Subcutaneous adipose tissue (tissue), 4 donors: ENCODE data around the gene CREB3L1. TPM values are rescaled to one million over a fixed set of nuclear protein-coding genes. Genes with fewer than 3 reads are reported as not detected.

ENCODE experiments used
- total RNA-seq, 4 donors: library from RNA; depleted of rRNA; stranded (reverse); fragments of >200 nt; gene quantifications; one replicate each; pipeline ENCODE4 v1.1.0, GENCODE V29; 2016
- TF ChIP-seq, protein P1 (sequence below): fragments of 450-650 bp; IDR thresholded peaks from one replicate; pipeline ENCODE4 v1.5.1; 2016; ENCODE audit warnings: low read depth, mild to moderate bottlenecking, control low read depth, antibody characterized with exemption, moderate library complexity

The CREB3L1 gene
- total RNA-seq, 4 donors from 2014 or later, result 0.44 to 4.9 (median 2.5) TPM

DNA sequence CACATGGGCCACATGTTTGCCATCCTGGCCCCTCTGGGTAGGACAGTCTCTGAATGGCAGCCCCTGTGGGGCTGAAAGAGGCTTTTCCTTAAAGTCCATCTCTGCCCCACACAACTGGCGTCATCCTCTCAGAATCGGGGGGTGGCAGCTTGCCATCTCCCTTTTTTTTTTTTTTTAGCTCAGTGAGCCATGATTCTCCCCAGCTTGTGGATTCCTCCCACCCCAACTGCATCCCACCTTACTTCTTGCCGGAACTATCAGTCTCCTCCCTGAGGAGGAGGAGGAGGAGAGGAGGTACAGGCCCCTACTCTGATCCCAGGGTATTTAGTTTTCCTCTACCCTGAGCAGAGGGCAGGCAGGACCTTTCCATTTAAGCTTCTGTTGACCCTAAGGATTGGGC is 73.2 kb downstream of the CREB3L1 start:
- TF ChIP-seq, protein P1, sequence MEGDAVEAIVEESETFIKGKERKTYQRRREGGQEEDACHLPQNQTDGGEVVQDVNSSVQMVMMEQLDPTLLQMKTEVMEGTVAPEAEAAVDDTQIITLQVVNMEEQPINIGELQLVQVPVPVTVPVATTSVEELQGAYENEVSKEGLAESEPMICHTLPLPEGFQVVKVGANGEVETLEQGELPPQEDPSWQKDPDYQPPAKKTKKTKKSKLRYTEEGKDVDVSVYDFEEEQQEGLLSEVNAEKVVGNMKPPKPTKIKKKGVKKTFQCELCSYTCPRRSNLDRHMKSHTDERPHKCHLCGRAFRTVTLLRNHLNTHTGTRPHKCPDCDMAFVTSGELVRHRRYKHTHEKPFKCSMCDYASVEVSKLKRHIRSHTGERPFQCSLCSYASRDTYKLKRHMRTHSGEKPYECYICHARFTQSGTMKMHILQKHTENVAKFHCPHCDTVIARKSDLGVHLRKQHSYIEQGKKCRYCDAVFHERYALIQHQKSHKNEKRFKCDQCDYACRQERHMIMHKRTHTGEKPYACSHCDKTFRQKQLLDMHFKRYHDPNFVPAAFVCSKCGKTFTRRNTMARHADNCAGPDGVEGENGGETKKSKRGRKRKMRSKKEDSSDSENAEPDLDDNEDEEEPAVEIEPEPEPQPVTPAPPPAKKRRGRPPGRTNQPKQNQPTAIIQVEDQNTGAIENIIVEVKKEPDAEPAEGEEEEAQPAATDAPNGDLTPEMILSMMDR, result no peak

DNA sequence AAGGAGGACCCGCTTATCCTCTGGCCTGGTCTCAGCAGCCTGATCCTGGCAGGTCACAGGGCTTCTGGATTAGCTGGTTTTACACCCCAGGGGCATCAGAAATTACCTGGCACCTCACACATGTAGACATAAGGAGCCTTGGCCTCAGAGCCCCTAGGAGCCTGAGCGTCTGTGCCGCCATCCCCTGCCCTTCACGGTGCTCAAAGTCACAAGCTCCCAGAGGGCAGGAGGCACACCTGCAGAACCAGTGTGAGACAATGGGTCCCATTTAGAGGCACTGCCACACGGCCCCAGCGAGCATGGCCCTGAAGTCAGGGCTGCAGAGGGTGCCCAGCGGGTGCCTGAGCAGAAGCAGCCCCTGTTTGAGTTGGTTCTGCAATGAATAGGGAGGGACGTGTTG is 73.7 kb downstream of the CREB3L1 start:
- TF ChIP-seq, protein P1, result no peak

DNA sequence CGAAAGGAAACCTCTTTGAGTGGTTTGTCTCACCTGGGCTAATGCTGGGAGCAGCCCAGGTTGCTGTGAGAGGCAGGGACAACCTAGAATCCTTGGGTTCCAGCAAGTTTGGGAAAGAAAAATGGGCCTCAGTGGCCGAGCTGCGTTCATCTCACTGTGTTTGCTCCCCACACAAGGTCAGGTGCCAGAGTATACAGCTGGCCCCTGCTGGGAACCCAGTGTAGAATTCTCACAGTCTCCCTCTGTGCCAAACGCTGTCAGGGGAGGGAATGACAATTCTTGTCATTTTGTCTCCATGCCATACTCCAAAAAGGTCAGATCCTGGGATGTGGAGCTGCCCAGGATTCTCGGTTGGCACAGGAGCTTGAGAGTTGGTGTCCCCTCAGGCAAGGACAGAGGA is 74.1 kb downstream of the CREB3L1 start:
- TF ChIP-seq, protein P1, result no peak

DNA sequence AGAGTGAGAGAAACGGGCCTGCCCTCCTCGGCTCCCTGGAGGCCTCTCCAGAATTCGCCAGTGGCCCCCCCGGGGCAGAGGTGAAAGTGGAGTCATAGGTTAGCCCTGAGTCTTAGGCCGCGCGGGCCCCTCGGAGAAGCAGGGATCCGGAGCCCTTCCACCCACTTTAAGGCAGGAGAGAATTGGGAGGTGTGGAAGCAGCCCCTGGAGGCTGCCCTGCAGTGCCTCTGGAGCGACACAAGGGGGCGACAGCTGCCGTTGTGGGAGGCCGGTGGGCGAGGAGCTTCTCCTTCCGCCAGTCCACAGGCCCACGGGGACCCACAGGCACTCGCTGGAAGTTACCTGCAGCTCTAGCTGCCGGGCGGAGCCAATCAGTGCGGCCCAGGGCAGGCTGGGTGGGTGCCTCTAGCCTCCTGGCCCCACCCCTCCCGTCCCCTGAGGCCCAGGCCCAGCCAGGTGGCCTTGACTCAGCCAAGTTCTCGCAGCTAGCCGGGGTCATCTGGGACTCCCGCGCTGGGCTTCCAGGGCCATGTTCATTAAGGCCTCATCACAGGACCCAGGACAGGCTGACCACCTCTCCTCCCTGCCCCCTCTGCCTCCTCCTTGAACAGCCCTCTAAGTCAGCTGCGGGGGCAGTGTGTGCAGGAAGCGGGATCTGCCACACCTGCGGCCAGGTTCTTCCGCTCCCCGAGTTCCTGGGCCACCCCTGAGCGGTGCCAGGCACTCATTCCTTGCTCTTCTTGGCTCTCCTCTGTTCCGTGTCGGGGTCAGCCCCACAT is 74.8 kb downstream of the CREB3L1 start:
- TF ChIP-seq, protein P1, result no peak

DNA sequence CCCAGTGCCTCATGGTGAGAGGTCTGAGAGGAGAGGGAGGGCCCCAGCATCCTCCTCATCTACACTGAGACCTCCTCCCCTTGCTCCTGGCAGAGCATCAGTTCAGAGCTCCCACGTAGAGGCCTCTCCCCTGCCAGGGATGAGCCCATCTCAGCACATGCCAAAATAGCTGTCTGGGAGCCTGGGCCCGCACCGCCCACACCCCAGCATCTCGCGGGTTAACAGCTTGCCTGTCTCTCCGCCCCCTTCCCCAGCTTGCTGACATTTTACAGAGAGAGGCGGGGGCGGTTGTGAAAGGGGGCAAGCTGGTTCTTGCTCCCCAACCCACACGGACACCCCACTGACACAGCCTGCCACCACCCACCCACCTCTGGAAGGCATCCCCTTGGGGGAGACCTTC is 76.2 kb downstream of the CREB3L1 start:
- TF ChIP-seq, protein P1, result no peak

DNA sequence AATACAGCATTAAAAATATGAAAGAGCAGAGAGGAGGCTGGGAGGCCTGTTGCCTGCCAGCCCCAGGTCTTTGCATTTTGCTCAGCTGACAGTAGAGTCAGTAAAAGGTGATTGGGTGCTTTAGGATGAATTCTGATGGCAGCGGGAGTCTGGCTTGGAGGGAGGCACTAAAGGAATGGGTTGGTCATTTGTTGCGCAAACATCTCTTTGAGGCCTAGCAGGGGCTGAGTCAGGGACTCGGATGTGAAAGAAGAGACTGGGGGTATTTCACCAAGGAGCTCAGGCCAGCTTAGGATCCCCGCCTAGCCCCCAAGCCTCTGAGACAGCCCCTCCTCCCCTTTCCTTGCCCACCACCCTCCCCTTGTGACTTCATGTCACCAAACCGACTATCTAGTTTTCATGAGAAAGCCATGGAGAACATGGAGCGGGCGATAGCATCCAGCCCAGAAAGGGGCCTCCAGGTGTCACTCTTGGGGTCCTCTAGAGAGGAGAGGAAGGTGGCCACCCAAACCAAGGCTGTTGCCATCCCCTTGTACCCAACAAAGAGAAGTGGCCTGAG is 79.5 kb downstream of the CREB3L1 start:
- TF ChIP-seq, protein P1, result no peak

DNA sequence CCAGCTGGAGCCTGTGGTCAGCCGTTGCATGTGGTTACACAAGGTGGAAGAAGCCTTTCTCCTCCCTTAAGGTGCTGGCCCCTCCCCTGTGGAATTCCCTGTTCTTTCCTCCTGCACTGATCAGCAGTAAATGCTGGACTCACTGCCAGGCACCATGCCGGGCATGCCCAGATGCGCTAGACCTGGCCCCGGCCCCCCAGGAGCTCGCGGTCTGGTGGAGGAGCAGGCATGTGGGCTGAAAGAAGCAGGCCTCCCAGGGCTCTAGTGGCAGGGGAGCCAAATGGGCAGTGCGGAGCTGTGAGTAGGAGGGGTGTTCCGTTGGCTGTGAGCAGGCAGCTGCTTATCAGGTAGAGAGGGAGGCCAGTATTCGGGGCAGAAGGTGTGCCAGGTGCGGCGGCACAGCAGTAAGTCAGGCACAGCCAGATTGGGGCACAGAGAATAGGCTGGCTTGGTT is 80.0 kb downstream of the CREB3L1 start:
- TF ChIP-seq, protein P1, result no peak
